Stimulated activated CD8-positive, alpha-beta memory T cell treated with anti-CD3 and anti-CD28 coated beads, Interleukin-4, amount 100 ng/mL, for 1 hour (primary cell): ENCODE measurements around the gene KPNA2.

Experiments
- DNase-seq, 2 donors: peaks; one replicate each; pipeline ENCODE4 v3.0.0-alpha.2; 2020; ENCODE audit warnings: low read depth in 2 of 2, low spot score in 1 of 2

The KPNA2 gene

GRCh38 chr17:68095205-68095811 lies 59.8 kb downstream of the KPNA2 start:
- no peak for DNase-seq

- DNase-seq = no peak
Observed at GRCh38 chr17:68096111-68096510, 60.6 kb downstream of the KPNA2 start.
